Ascending aorta (tissue), 2 donors: Measurements from ENCODE around the gene EFNB3. TPM values are rescaled to one million over a fixed set of nuclear protein-coding genes. Genes with fewer than 3 reads are reported as not detected.

Source experiments
- DNase-seq, 2 donors: peaks; one replicate each; pipeline ENCODE4 v3.0.0-alpha.2; 2019; ENCODE audit warnings: low spot score in 2 of 2
- H3K27ac ChIP-seq, 2 donors: fragments of 200-600 bp; sonication (generic); one replicate each; pipeline ENCODE4 v1.5.1; 2016 to 2017; ENCODE audit warnings: mild to moderate bottlenecking in 1 of 2
- H3K27me3 ChIP-seq: fragments of 200-600 bp; sonication (generic); one replicate; pipeline ENCODE4 v1.5.1; 2017
- H3K36me3 ChIP-seq, 2 donors: fragments of 200-600 bp; sonication (generic); one replicate each; pipeline ENCODE4 v1.5.1; 2016
- H3K4me1 ChIP-seq, 2 donors: fragments of 200-600 bp; sonication (generic); one replicate each; pipeline ENCODE4 v1.5.1; 2016 to 2017; ENCODE audit warnings: mild to moderate bottlenecking in 1 of 2
- H3K4me3 ChIP-seq, 2 donors: fragments of 200-600 bp; sonication (generic); one replicate each; pipeline ENCODE4 v1.5.1; 2016 to 2017; ENCODE audit warnings: mild to moderate bottlenecking in 1 of 2
- H3K9me3 ChIP-seq, 2 donors: fragments of 200-600 bp; sonication (generic); one replicate each; pipeline ENCODE4 v1.5.1; 2016
- CTCF ChIP-seq, 3 experiments: fragments of 200-600 bp in 2 of 3; fragments of 450-650 bp in 1 of 3; sonication (generic) in 2 of 3; IDR thresholded peaks; one replicate each; pipeline ENCODE4 v1.5.1; 2016 to 2019; ENCODE audit warnings: antibody characterized with exemption in 3 of 3, mild to moderate bottlenecking in 1 of 3, moderate library complexity in 1 of 3
- intact Hi-C: fragments of 100-400 bp; cut with DNase I; formaldehyde crosslinking; loops from one replicate; pipeline ENCODE4 v1.15.1; 2023
- total RNA-seq: library from RNA; depleted of rRNA; stranded (reverse); fragments of >200 nt; gene quantifications from one replicate; pipeline ENCODE4 v1.1.0, GENCODE V29; 2016

The EFNB3 gene
- total RNA-seq, 1 donor from 2014 or later = not detected

DNA sequence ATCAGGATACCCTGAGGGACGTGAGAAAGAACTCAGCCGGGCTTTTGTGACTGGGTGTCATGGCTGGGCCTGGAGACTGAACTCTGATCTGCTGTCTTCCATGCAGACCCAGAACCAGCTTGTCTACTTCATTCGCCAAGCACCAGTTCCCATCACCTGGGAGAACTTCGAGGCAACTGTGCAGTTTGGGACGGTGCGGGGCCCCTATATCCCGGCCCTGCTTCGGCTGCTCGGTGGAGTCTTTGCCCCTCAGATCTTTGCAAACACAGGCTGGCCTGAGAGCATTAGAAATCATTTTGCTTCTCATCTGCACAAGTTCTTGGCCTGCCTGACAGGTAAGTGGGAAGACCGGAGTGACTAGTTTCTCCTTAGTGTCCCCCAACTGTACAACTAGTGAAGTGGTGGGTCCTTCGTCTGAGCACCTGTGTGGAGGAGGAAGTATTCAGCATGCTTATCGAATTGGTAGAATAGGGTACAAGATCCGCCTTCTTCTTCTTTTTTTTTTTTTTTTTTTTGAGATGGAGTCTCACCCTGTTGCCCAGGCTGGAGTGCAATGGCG is 28.1 kb downstream of the EFNB3 start:
- Histone ChIP-seq H3K4me3 (no peak overlapping the region), H3K36me3 (no peaks in the 10 kb centered on the region), H3K27me3 (no peaks in the 10 kb centered on the region), H3K27ac (no peak overlapping the region), H3K9me3 (no peaks in the 10 kb centered on the region), H3K4me1 (no peaks in the 10 kb centered on the region)
- intact Hi-C loops = no loop called here
- TF ChIP-seq CTCF (IDR thresholded peaks at IDR 0.05) = no peak
- no peak for DNase-seq

GRCh38 chr17:7737601-7738000 is 32.6 kb downstream of the EFNB3 start:
- no peaks in the 10 kb centered on the region for H3K4me1 ChIP-seq
- H3K4me3 ChIP-seq = no peak overlapping the region
- H3K27ac ChIP-seq = no peak overlapping the region
- no peak for DNase-seq
- H3K27me3 ChIP-seq = no peaks in the 10 kb centered on the region
- no peak for TF ChIP-seq CTCF (IDR thresholded peaks at IDR 0.05)
- no peaks in the 10 kb centered on the region for H3K9me3 ChIP-seq
- no peaks in the 10 kb centered on the region for H3K36me3 ChIP-seq
- intact Hi-C loops = no loop called here

DNA sequence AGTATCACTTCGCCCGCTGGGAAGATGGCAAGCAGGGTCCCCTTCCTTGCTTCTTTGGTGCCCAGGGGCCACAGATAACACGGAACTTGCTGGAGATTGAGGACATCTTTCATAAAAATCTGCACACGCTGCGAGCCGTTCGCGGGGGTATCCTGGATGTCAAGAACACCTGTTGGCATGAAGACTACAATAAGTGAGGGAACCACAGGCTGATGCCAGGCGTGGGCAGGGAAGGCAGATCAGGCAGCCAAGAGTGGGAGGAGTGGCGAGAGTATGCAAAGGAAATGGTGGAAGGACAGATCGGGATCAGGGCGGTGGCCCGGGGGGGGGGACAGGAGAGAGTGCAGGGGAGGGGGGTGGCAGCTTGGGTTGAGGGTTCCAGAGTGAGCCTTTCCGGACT is 34.7 kb downstream of the EFNB3 start:
- DNase-seq = no peak
- H3K9me3 ChIP-seq = no peaks in the 10 kb centered on the region

DNA sequence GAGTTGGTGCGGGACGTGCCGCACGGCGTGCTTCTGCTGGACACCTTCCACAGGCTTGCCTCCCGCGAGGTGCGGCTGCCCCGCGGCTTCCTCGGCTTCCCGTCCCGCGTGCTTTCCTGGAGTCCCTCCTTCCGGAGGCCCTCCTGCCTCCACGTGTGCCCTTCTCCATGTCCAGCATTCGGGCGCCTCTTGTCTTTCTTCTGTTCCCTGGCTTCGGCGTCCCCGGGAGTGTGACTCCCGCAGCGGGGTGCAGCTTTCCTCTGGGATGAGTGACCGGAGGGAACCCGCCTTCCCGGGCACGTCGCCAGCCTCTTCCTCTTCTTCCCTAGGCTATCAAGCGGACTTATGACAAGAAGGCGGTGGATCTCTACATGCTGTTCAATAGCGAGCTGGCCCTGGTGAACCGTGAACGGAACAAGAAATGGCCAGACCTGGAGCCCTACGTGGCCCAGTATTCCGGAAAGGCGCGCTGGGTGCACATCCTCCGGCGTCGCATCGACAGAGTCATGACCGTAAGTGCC is 35.5 kb downstream of the EFNB3 start:
- Histone ChIP-seq H3K27me3 (no peaks in the 10 kb centered on the region), H3K9me3 (no peaks in the 10 kb centered on the region), H3K4me3 (no peak overlapping the region), H3K4me1 (no peaks in the 10 kb centered on the region), H3K36me3 (no peaks in the 10 kb centered on the region), H3K27ac (no peak overlapping the region)
- DNase-seq = no peak
- intact Hi-C loops = loop anchor here (5.0 kb wide), 1 partner anchor 247 kb away; no protein-coding TSS in a partner anchor
- no peak for TF ChIP-seq CTCF (IDR thresholded peaks at IDR 0.05)

More for the DNA sequence above, 34.7 kb downstream of the EFNB3 start:
- Histone ChIP-seq H3K4me3 (no peak overlapping the region), H3K27me3 (no peaks in the 10 kb centered on the region), H3K27ac (no peak overlapping the region), H3K36me3 (no peaks in the 10 kb centered on the region), H3K4me1 (no peaks in the 10 kb centered on the region)
- no peak for TF ChIP-seq CTCF (IDR thresholded peaks at IDR 0.05)
- intact Hi-C loops = loop anchor here (5.0 kb wide), 1 partner anchor 248 kb away; no protein-coding TSS in a partner anchor

- no peak overlapping the region for H3K4me3 ChIP-seq
- no peak for DNase-seq
- no peaks in the 10 kb centered on the region for H3K27me3 ChIP-seq
- TF ChIP-seq CTCF (IDR thresholded peaks at IDR 0.05) = no peak
- H3K4me1 ChIP-seq = no peaks in the 10 kb centered on the region
- H3K9me3 ChIP-seq = no peaks in the 10 kb centered on the region
- intact Hi-C loops = loop anchor here (1.0 to 5.0 kb wide), 3 partner anchors 80 to 245 kb away; no protein-coding TSS in a partner anchor
- no peaks in the 10 kb centered on the region for H3K36me3 ChIP-seq
- H3K27ac ChIP-seq = no peak overlapping the region
These were observed 37.7 kb downstream of the EFNB3 start for GRCh38 chr17:7742729-7743128.
